Chondrocyte (in vitro differentiated cells): ENCODE measurements around the gene GCM1. TPM values are rescaled to one million over a fixed set of nuclear protein-coding genes. Genes with fewer than 3 reads are reported as not detected.

Experiments
- DNase-seq: peaks from one replicate; pipeline ENCODE4 v3.0.0; 2021; ENCODE audit warnings: mixed read lengths, low spot score
- H3K27ac Mint-ChIP-seq: one replicate; pipeline ENCODE4 v1.8.0; 2021; ENCODE audit warnings: mild to moderate bottlenecking, moderate library complexity, mixed read lengths; ENCODE audit not compliant: unreplicated experiment
- H3K27me3 Mint-ChIP-seq: 2 replicates; pipeline ENCODE4 v1.8.0; 2021; ENCODE audit warnings: low read depth, mixed read lengths
- H3K36me3 Mint-ChIP-seq: 2 replicates; pipeline ENCODE4 v1.8.0; 2021; ENCODE audit warnings: low read depth, mixed read lengths
- H3K4me1 Mint-ChIP-seq: 2 replicates; pipeline ENCODE4 v1.8.0; 2021; ENCODE audit warnings: low read depth, mild to moderate bottlenecking, mixed read lengths
- H3K4me3 Mint-ChIP-seq: one replicate; pipeline ENCODE4 v1.8.0; 2021; ENCODE audit warnings: mild to moderate bottlenecking, moderate library complexity, mixed read lengths; ENCODE audit not compliant: unreplicated experiment
- H3K9me3 Mint-ChIP-seq: 2 replicates; pipeline ENCODE4 v1.8.0; 2021; ENCODE audit warnings: low read depth, mixed read lengths
- CTCF ChIP-seq: fragments of 200-600 bp; sonication (generic); IDR thresholded peaks from 2 replicates; pipeline ENCODE4 v1.5.0; 2021; ENCODE audit warnings: antibody characterized with exemption, mild to moderate bottlenecking, moderate library complexity
- total RNA-seq: library from RNA; stranded (reverse); gene quantifications from 3 replicates; pipeline ENCODE4 v1.2.1, GENCODE V29; 2021

GCM1 gene
- total RNA-seq, 1 donor from 2014 or later, result not detected

- TF ChIP-seq CTCF, result no peak
- H3K27ac Mint-ChIP-seq, result peak overlapping the region; percentile 96
- no peak overlapping the region for H3K4me3 Mint-ChIP-seq
- H3K9me3 Mint-ChIP-seq, result no peaks in the 10 kb centered on the region
- no peaks in the 10 kb centered on the region for H3K36me3 Mint-ChIP-seq
- DNase-seq, result no peak
- H3K4me1 Mint-ChIP-seq, result peaks cover 34% of the 10 kb centered on the region
- H3K27me3 Mint-ChIP-seq, result no peaks in the 10 kb centered on the region
Measured at GRCh38 chr6:53188833-53189232, 40.2 kb upstream of the GCM1 start.

- TF ChIP-seq CTCF, result no peak
- peak overlapping the region; percentile 91 for H3K27ac Mint-ChIP-seq
Measured at GRCh38 chr6:53180678-53181077, 32.0 kb upstream of the GCM1 start.

GRCh38 chr6:53179961-53180651, 31.5 kb upstream of the GCM1 start:
- Mint-ChIP-seq H3K9me3 (no peaks in the 10 kb centered on the region), H3K27me3 (no peaks in the 10 kb centered on the region), H3K36me3 (peaks cover 1% of the 10 kb centered on the region), H3K4me1 (peaks cover 37% of the 10 kb centered on the region), H3K4me3 (no peak overlapping the region), H3K27ac (peak overlapping the region; percentile 91)
- no peak for DNase-seq
- no peak for TF ChIP-seq CTCF

More at GRCh38 chr6:53180678-53181077, 32.0 kb upstream of the GCM1 start:
- DNase-seq, result no peak
- Mint-ChIP-seq H3K4me3 (no peak overlapping the region), H3K4me1 (peaks cover 36% of the 10 kb centered on the region), H3K9me3 (no peaks in the 10 kb centered on the region), H3K36me3 (peaks cover 1% of the 10 kb centered on the region), H3K27me3 (no peaks in the 10 kb centered on the region)

- no peak for DNase-seq
- H3K9me3 Mint-ChIP-seq, result no peaks in the 10 kb centered on the region
Measured at GRCh38 chr6:53178837-53179432, 30.3 kb upstream of the GCM1 start.

GRCh38 chr6:53175027-53175426, 26.4 kb upstream of the GCM1 start:
- no peaks in the 10 kb centered on the region for H3K9me3 Mint-ChIP-seq
- H3K4me3 Mint-ChIP-seq, result no peak overlapping the region
- H3K27ac Mint-ChIP-seq, result no peak overlapping the region
- peaks cover 1% of the 10 kb centered on the region for H3K36me3 Mint-ChIP-seq
- H3K27me3 Mint-ChIP-seq, result no peaks in the 10 kb centered on the region
- DNase-seq, result no peak
- no peak for TF ChIP-seq CTCF
- H3K4me1 Mint-ChIP-seq, result peaks cover 29% of the 10 kb centered on the region

More at GRCh38 chr6:53178837-53179432, 30.3 kb upstream of the GCM1 start:
- H3K27me3 Mint-ChIP-seq, result no peaks in the 10 kb centered on the region
- H3K4me1 Mint-ChIP-seq, result peaks cover 42% of the 10 kb centered on the region
- peak; percentile 29 for TF ChIP-seq CTCF
- peaks cover 1% of the 10 kb centered on the region for H3K36me3 Mint-ChIP-seq
- no peak overlapping the region for H3K4me3 Mint-ChIP-seq
- H3K27ac Mint-ChIP-seq, result peak overlapping the region; percentile 91
